Hematopoietic multipotent progenitor cell treated with erythropoietin and hydrocortisone succinate and interleukin-3 and kit ligand, for 4 days (in vitro differentiated cells): Measurements from ENCODE around the gene INPP4B.

Experiments used
- DNase-seq: peaks from one replicate; pipeline ENCODE4 v3.0.0-alpha.2; 2015

The INPP4B gene

DNA sequence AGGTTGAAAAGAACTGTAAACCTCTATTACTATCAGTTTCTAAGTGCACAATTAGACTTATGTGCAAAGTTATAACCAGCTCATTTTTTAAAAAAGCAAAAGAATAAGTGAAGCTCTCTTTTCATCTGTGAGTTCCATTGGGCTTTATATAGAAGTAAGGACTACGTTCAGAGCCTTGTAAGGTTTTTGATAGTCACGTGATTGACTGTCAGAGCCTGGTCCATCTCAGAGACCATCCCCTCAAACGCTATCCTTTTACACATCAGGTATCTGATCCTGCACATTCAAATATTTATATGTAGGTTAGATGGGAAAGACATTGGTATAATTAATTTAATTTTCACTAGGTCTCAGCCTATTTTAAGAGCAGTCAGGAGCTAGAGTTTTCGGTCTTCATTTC is 279.3 kb downstream of the INPP4B start:
- no peak for DNase-seq

- DNase-seq, result no peak
Measured at GRCh38 chr4:142566243-142566642, 279.9 kb downstream of the INPP4B start.

- no peak for DNase-seq
Measured at GRCh38 chr4:142565771-142566170, 280.3 kb downstream of the INPP4B start.

DNA sequence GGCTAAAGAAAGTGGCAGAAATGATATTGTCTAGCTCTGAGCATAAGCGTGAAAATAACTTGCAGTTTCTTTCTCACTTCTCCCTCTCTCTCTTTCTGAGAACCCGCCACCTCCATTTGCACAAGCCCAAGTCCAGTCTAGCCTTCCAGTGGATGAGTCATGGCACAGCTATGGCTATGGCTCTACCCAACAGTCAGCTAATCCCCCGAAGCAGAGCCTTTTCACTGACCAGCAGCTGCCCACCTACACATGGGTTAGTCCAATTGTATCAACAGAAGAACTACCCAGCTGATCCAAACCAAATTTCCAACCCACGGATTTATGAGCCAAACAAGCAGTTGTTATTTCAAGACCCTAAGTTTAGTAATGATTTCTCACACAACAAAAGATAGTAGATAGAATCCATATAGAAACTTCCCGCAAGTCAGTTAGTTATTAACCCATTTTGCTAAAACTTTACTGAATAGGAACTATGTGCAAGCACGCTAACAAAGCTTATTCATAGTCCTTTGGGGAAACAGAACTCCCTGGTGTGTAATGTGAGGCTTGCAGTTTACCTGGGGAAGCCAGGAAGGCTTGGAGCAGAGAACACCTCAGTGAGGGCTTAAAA is 282.3 kb downstream of the INPP4B start:
- DNase-seq, result no peak

DNA sequence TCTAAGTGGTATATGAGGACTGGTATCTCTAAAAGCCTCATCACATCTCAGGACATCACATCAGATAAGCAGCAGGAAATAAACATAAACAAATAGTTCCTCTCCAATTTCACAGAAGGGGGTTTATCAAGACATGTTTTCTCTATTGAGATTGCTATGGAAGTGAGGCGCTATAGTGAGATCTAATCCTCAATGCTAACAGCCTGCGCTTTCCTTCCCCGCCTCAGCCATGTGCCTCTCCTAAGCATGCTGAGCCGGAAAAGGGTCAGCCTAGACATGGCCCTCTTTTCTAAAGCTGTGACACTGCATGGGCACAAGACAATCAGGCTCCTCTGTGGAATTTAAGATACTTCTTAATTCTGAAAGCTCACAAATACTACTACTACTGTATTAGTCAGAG is 286.1 kb downstream of the INPP4B start:
- DNase-seq, result no peak

DNA sequence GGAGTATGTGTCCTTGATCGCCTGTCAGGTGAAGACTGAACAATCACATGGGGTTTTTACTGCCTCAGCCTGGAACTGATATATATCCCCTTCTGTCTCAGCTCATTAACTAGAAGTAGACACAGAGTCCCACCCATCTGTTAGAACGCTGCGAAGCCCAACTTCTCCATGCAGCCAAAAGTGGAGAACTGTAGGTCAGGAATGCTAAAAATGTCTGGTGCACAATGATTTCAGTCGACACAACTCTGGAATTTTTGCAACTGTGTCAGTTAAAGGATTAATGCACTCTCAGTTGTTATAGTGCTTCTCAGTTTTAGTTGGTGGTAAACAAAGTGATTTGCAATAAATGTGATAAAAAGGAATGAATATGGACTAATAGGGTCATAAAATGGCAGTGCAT is 287.2 kb downstream of the INPP4B start:
- no peak for DNase-seq

DNA sequence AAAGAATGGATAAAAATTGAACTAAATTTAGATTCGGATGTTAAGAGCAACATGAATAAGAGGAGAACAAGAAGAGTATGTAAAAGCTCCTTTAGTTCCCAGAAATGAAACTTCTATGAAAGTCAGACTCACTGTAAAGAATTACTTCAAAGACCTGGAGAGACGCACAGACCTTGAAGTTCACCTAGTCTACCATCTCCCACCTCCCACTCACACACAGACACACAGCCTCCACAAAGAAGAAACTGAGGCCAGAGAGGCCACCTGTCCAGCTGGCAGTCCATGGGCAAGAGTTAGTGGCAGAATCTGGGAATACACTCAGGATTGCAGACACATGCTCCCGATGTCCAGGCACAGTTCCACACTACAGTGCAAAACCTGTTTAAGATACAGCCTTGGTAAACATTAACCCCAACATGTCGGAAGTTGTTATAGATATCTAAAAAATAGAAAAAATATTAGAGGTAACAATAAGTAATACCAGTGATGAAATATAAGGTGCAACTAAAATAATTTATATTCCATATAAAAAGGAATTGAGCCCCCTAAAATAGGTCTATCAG is 288.8 kb downstream of the INPP4B start:
- no peak for DNase-seq

DNA sequence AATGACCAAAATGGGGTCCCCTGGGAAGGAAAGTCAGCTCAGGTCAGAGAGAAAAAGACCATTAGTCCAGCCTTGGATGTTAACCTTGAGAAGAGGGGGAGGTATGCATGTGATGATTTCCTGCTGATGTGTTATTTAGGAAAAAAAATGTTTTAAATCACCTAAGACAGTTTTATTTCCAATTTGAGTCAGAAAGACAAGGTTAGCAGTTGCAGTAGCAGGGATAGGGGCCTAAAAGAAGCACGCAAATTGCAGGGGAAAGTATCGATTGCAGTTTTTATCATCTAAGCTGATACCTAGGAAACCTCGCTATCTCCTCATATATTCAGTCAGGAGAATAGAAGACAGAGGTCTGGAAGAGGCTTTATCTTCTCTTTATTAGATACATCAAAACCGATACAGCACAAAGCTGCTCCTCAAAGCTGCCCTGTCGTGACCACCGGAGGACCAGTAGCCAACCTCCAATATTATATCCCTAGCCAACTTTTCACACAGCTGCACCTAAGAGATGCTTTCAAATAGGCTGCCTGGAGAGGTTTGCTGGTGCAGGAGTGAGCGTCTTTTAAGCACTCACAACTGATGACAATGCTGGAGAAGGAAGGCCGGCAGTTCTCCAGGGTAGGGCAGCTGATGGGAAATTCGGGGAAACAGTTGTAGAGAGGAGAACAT is 289.4 kb downstream of the INPP4B start:
- DNase-seq, result no peak

- DNase-seq, result no peak
Measured at GRCh38 chr4:142556048-142556447, 290.1 kb downstream of the INPP4B start.

GRCh38 chr4:142554412-142554811 is 291.7 kb downstream of the INPP4B start:
- DNase-seq, result no peak

- DNase-seq, result no peak
Measured at GRCh38 chr4:142551517-142552305, 294.4 kb downstream of the INPP4B start.

- no peak for DNase-seq
Measured at GRCh38 chr4:142550965-142551364, 295.1 kb downstream of the INPP4B start.

DNA sequence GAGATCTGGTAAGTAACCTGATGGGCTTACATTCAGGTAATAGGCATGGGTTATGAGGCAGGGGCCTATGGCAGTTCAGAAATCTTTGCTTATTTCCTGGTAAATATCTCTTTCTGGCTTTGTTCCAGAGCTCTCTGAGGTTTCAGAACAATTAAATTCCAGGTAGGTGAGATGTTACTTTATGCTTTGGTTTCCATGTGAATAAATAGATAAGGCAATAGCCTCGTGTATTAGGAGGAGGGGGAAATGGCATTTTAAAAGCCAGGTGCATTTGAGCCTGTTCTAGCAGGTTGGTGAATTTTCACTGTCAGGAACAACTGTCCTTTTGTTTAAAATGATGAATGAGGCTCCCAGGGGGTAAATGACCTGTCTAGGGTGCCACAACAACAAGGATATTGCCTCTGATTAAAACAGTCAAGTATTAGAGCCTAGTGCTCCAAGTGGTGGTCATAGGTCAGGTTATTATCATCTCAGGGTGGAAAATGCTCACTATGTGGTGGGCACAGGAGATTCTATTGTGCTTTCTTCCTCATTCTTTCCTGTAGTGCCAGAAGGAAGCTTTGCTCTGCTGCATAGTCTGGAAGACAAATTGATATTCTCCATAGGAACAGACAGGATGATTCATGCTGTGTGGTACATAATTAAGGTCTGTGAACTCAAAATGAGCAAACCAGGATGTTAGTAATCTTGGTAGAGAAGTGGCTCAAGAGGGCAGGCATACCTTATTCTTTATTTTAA is 296.2 kb downstream of the INPP4B start:
- DNase-seq, result no peak

DNA sequence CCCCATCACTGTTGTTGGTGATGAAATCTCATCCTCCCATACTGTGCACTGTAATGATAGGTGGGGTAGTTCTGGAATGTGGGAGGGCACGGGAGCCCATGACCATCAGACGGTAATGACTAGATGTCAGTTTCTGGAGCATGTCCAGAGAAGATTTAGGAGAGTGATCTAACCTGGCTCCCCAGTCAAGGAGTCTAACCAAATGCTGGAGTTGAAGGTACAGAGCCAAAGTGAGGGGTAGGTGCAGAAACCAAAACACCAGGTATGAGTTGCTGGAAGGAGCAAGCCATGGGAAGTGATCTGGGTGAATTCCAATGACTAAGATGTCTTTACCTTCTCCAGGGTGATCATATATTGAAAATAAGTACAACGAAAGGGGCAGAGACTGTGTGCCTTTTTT is 296.9 kb downstream of the INPP4B start:
- DNase-seq, result no peak

DNA sequence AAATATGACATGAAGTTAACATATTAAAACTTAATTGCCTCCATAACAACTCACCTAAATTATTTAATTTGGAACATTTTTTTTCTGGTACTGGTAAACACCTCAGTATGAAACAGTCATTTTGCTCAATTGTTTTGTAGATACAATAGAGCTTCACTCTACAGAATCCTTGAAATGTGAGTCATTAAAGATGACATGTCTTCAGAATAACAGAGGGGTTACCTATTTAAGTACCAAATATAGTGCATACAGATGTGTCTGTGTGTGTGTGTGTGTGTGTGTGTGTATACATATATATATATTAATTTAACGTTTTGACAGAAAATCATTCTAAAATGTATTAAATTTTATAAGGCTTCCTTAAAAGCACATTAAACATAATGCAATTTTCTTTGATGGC is 297.6 kb downstream of the INPP4B start:
- no peak for DNase-seq

GRCh38 chr4:142547974-142548373 is 298.1 kb downstream of the INPP4B start:
- no peak for DNase-seq

- no peak for DNase-seq
Measured at GRCh38 chr4:142544594-142544993, 301.5 kb downstream of the INPP4B start.

- no peak for DNase-seq
Measured at GRCh38 chr4:142544039-142544438, 302.1 kb downstream of the INPP4B start.

DNA sequence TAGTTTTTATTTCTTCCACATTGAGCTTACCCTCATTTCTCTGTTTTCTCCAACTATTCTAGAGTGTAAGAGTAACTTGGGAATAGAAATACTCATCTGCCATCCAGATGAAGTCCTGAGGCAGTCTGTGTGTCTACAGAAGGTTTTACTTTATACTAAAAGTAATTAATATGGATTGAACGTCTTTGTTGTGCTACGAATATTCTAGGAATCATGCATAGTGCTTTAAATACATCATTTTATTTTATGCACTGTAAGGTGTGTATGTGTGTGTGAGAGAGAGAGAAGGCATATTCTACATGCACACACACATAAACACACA is 305.7 kb downstream of the INPP4B start:
- DNase-seq, result no peak

GRCh38 chr4:142539796-142540482 is 306.2 kb downstream of the INPP4B start:
- peak; percentile 58 for DNase-seq

DNA sequence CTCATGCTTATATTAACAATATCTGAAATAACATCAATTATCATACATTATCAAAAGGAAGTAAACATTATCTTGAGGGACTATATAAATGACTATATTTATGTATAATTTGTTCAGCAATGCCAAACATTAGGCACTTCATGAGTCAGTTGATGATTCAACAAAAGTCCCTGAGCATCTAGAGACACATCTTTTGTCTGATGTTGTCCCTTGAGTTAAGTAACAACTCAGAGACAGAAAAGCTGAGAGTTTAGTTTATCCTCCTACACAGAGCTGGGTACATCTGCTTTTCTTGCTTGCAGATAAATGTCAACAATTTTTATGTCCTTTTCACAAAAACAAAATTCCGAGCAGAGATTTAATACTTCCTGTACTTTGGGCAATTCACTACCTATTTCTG is 311.1 kb downstream of the INPP4B start:
- no peak for DNase-seq

- DNase-seq, result no peak
Measured at GRCh38 chr4:142532054-142532453, 314.0 kb downstream of the INPP4B start.

- DNase-seq, result no peak
Measured at GRCh38 chr4:142530728-142531127, 315.4 kb downstream of the INPP4B start.
